Measurements from ENCODE around the gene CELA3B.
"Not testable (repeated sequence)": the region's sequence is repeated elsewhere in the genome, so short reads cannot be mapped to it uniquely, and the experiment has no call there.

- not testable (repeated sequence) for TF ChIP-seq CTCF, POLR2A (IDR thresholded peaks at IDR 0.05)
These were observed 58.0 kb downstream of the CELA3B start for GRCh38 chr1:22034834-22035233.

Measured in prostate gland (tissue), 2 donors.